IMR-90 (cell line): Measurements from ENCODE around the gene CD274. TPM values are rescaled to one million over a fixed set of nuclear protein-coding genes. Genes with fewer than 3 reads are reported as not detected.
"Not testable (repeated sequence)": the region's sequence is repeated elsewhere in the genome, so short reads cannot be mapped to it uniquely, and the experiment has no call there.

Experiments
- ATAC-seq: fragments of 200-7000 bp; cut with Tn5 transposase; 2 replicates; pipeline ENCODE4 v1.9.1; 2020; ENCODE audit warnings: low read depth, mild to moderate bottlenecking, moderate library complexity
- BruUV-seq: library from RNA; stranded (reverse); fragments of 400-500 nt; replicated peaks from 2 replicates; lab custom pipeline; 2021; lab: Mats Ljungman, UMichigan
- CTCF ChIA-PET: fragments of 300-600 bp; formaldehyde crosslinking; extraction: SDS; loops from one replicate; lab custom pipeline; 2021; ENCODE audit warnings: antibody characterized with exemption; lab: Yijun Ruan, JAX
- POLR2A ChIA-PET: fragments of 300-600 bp; sonication (Branson Sonifier 250); formaldehyde crosslinking; loops from one replicate; lab custom pipeline; 2022; ENCODE audit warnings: antibody characterized with exemption; ENCODE audit not compliant: unreplicated experiment; lab: Charles Lee
- DNase-seq: peaks from one replicate; pipeline ENCODE4 v3.0.0; 2013
- H2AFZ ChIP-seq: replicated peaks from 2 replicates; pipeline ENCODE3; 2013; ENCODE audit warnings: low read length, mild to moderate bottlenecking; ENCODE audit not compliant: poor library complexity
- H2AK5ac ChIP-seq: 2 replicates; pipeline ENCODE4 v1.6.1; 2013; ENCODE audit warnings: low read depth, low read length, inconsistent platforms
- H2AK9ac ChIP-seq: replicated peaks from 2 replicates; pipeline ENCODE3; 2013; ENCODE audit warnings: mild to moderate bottlenecking, low read depth, low read length, moderate library complexity; ENCODE audit not compliant: poor library complexity
- H2BK120ac ChIP-seq: 2 replicates; pipeline ENCODE4 v1.6.1; 2013; ENCODE audit warnings: low read depth, low read length, inconsistent platforms
- H2BK15ac ChIP-seq: 3 replicates; pipeline ENCODE4 v1.6.1; 2013; ENCODE audit warnings: low read depth, low read length, inconsistent platforms
- H2BK20ac ChIP-seq: 2 replicates; pipeline ENCODE4 v1.6.1; 2013; ENCODE audit warnings: low read depth, mild to moderate bottlenecking, inconsistent platforms, low read length, moderate library complexity
- H2BK5ac ChIP-seq: 2 replicates; pipeline ENCODE4 v1.6.1; 2013; ENCODE audit warnings: mild to moderate bottlenecking, low read depth, low read length, inconsistent platforms; ENCODE audit not compliant: poor library complexity, severe bottlenecking
- H3K14ac ChIP-seq: replicated peaks from 2 replicates; pipeline ENCODE4 v1.6.1; 2013; ENCODE audit warnings: low read depth, low read length, inconsistent platforms
- H3K18ac ChIP-seq: 2 replicates; pipeline ENCODE4 v1.6.1; 2013; ENCODE audit warnings: low read depth, low read length, control low read depth
- H3K23ac ChIP-seq: 2 replicates; pipeline ENCODE4 v1.6.1; 2013; ENCODE audit warnings: low read depth, low read length, inconsistent platforms
- H3K27ac ChIP-seq: 2 replicates; pipeline ENCODE4 v1.5.1; 2013; ENCODE audit warnings: mild to moderate bottlenecking, control low read depth, low read length; ENCODE audit not compliant: insufficient read depth
- H3K27me3 ChIP-seq: 2 replicates; pipeline ENCODE4 v1.6.1; 2013; ENCODE audit warnings: low read length; ENCODE audit not compliant: control insufficient read depth, insufficient read depth
- H3K36me3 ChIP-seq: 2 replicates; pipeline ENCODE4 v1.6.1; 2013; ENCODE audit warnings: low read length, mixed read lengths; ENCODE audit not compliant: control insufficient read depth, insufficient read depth
- H3K4ac ChIP-seq: 2 replicates; pipeline ENCODE4 v1.6.1; 2013; ENCODE audit warnings: low read depth, low read length, inconsistent platforms
- H3K4me1 ChIP-seq: 2 replicates; pipeline ENCODE4 v1.6.1; 2013; ENCODE audit warnings: low read length, mixed read lengths; ENCODE audit not compliant: control insufficient read depth, insufficient read depth
- H3K4me2 ChIP-seq: 2 replicates; pipeline ENCODE4 v1.6.1; 2013; ENCODE audit warnings: low read depth, mild to moderate bottlenecking, control low read depth, low read length, moderate library complexity
- H3K4me3 ChIP-seq: 2 replicates; pipeline ENCODE4 v1.5.1; 2013; ENCODE audit warnings: low read depth, mild to moderate bottlenecking, control low read depth, low read length, moderate library complexity; ENCODE audit not compliant: insufficient read depth
- H3K56ac ChIP-seq: 2 replicates; pipeline ENCODE4 v1.6.1; 2013; ENCODE audit warnings: low read length, inconsistent platforms; ENCODE audit not compliant: insufficient read depth; ENCODE audit errors: extremely low read depth
- H3K79me1 ChIP-seq, 2 experiments: 2 replicates each; pipeline ENCODE4 v1.6.1; 2013; ENCODE audit warnings: low read length in 2 of 2, inconsistent platforms in 1 of 2, low read depth in 1 of 2
- H3K9ac ChIP-seq: 2 replicates; pipeline ENCODE4 v1.6.1; 2013; ENCODE audit warnings: low read depth, low read length, control low read depth
- H3K9me1 ChIP-seq: 2 replicates; pipeline ENCODE4 v1.6.1; 2013; ENCODE audit warnings: low read length, inconsistent platforms; ENCODE audit not compliant: insufficient read depth
- H3K9me3 ChIP-seq: 2 replicates; pipeline ENCODE4 v1.6.1; 2013; ENCODE audit warnings: low read length; ENCODE audit not compliant: control insufficient read depth, insufficient read depth
- H4K20me1 ChIP-seq: 2 replicates; pipeline ENCODE4 v1.6.1; 2013; ENCODE audit warnings: low read length, inconsistent platforms; ENCODE audit not compliant: insufficient read depth
- H4K5ac ChIP-seq: 2 replicates; pipeline ENCODE4 v1.6.1; 2013; ENCODE audit warnings: mild to moderate bottlenecking, low read depth, low read length, control low read depth
- H4K8ac ChIP-seq, 2 experiments: 2 replicates each; pipeline ENCODE4 v1.6.1; 2013; ENCODE audit warnings: low read depth in 2 of 2, low read length in 2 of 2, control low read depth in 1 of 2, inconsistent platforms in 1 of 2
- H4K91ac ChIP-seq: 2 replicates; pipeline ENCODE4 v1.6.1; 2013; ENCODE audit warnings: low read depth, low read length, inconsistent platforms; ENCODE audit not compliant: insufficient read depth
- WGBS, 2 experiments: methylation state at CpG; one replicate each; pipeline versions ENCODE4 v1.1.5 to v1.1.7; 2013; ENCODE audit warnings: missing lambda C conversion rate in 2 of 2; ENCODE audit not compliant: insufficient read length in 1 of 2; ENCODE audit errors: extremely low coverage in 2 of 2; 5-methylcytosine and 5-hydroxymethylcytosine counted together
- dilution Hi-C: fragments of 300-500 bp; cut with HindIII; formaldehyde crosslinking; loops from one replicate; pipeline ENCODE4 v1.14.3; 2018; ENCODE audit warnings: low sequenced_read_pairs; ENCODE audit not compliant: unreplicated experiment
- in situ Hi-C: fragments of 300-500 bp; cut with MboI; formaldehyde crosslinking; loops from 3 replicates; pipeline ENCODE4 v1.14.3; 2019; ENCODE audit warnings: low sequenced_read_pairs, inconsistent platforms, mixed read lengths
- intact Hi-C: fragments of 100-400 bp; cut with micrococcal nuclease; formaldehyde crosslinking; loops from 2 replicates; pipeline ENCODE4 v1.10.0; 2022
- polyA plus RNA-seq, 3 experiments: library from polyadenylated mRNA; depleted of rRNA; stranded (reverse); fragments of >200 nt; gene quantifications; 2 replicates each; pipeline ENCODE4 v1.2.3, GENCODE V29; 2012; ENCODE audit warnings: low replicate concordance in 1 of 3
- total RNA-seq: library from RNA; depleted of rRNA; stranded (reverse); fragments of >200 nt; gene quantifications from 2 replicates; pipeline ENCODE4 v1.2.3, GENCODE V29; 2012

The CD274 gene
- total and polyA plus RNA-seq, 2 of the 4 experiments (the other 2 are of a cell fraction): 17.4 to 19.4 TPM

DNA sequence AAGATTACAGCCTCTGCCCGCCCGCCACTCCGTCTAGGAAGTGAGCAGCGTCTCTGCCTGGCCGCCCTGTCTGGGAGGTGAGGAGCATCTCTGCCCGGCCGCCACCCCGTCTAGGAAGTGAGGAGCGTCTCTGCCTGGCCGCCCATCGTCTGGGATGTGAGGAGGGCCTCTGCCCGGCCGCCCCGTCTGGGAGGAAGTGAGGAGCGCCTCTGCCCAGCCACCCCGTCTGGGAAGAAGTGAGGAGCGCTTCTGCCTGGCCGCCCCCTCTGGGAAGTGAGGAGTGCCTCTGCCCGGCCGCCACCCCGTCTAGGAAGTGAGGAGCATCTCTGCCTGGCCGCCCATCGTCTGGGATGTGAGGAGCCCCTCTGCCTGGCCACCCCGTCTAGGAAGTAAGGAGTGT lies 17.5 kb upstream of the CD274 start:
- H3K4me1 ChIP-seq, H2BK15ac ChIP-seq, H4K20me1 ChIP-seq, H4K5ac ChIP-seq, H3K27me3 ChIP-seq, H3K18ac ChIP-seq, POLR2A ChIA-PET, dilution Hi-C loops, H2BK20ac ChIP-seq, H3K4me3 ChIP-seq, H4K91ac ChIP-seq, DNase-seq, H3K9me1 ChIP-seq, H2AK5ac ChIP-seq, H3K27ac ChIP-seq, H2BK5ac ChIP-seq, H3K4ac ChIP-seq, ATAC-seq, H3K4me2 ChIP-seq, H3K36me3 ChIP-seq, H4K8ac ChIP-seq, H2AFZ ChIP-seq, BruUV-seq, H3K9ac ChIP-seq, CTCF ChIA-PET, H3K56ac ChIP-seq, H3K23ac ChIP-seq, H3K14ac ChIP-seq, intact Hi-C loops, H3K9me3 ChIP-seq, H2AK9ac ChIP-seq, H2BK120ac ChIP-seq: not testable (repeated sequence)
- in situ Hi-C loops: loop anchor here (25.0 kb wide), 1 partner anchor 671 kb away; no protein-coding TSS in a partner anchor
- WGBS, 2 experiments: 100% methylated on average over 2 of the region's 24 CpGs; no CpG with 5 or more reads in 1 of the 2 experiments
- peaks cover 0 to 13% of the 10 kb centered on the region in 2 experiments; a peak in 2 of 4 replicates for H3K79me1 ChIP-seq

DNA sequence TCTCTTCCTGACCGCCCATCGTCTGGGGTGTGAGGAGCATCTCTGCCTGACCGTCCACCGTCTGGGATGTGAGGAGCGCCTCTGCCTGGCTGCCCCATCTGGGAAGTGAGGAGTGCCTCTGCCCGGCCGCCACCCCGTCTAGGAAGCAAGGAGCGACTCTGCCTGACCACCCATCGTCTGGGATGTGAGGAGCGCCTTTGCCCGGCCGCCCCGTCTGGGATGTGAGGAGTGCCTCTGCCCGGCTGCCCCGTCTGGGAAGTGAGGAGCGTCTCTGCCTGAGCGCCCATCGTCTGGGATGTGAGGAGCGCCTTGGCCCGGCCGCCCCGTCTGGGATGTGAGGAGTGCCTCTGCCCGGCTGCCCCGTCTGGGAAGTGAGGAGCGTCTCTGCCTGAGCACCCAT lies 17.0 kb upstream of the CD274 start:
- dilution Hi-C loops, ATAC-seq, H2BK15ac ChIP-seq, H3K36me3 ChIP-seq, H4K8ac ChIP-seq, H3K4me2 ChIP-seq, CTCF ChIA-PET, H3K9me1 ChIP-seq, H3K14ac ChIP-seq, H4K20me1 ChIP-seq, H3K18ac ChIP-seq, H3K9ac ChIP-seq, H2BK5ac ChIP-seq, H3K56ac ChIP-seq, H3K9me3 ChIP-seq, POLR2A ChIA-PET, H3K4me3 ChIP-seq, BruUV-seq, H2AFZ ChIP-seq, H3K4ac ChIP-seq, H4K5ac ChIP-seq, H3K23ac ChIP-seq, H3K27ac ChIP-seq, H3K27me3 ChIP-seq, DNase-seq, H2BK120ac ChIP-seq, H3K4me1 ChIP-seq, H2AK5ac ChIP-seq, H2AK9ac ChIP-seq, H2BK20ac ChIP-seq, intact Hi-C loops, H4K91ac ChIP-seq: not testable (repeated sequence)
- WGBS, 2 experiments: 92% methylated on average over 6 of the region's 26 CpGs; no CpG with 5 or more reads in 1 of the 2 experiments
- in situ Hi-C loops: loop anchor here (25.0 kb wide), 1 partner anchor 671 kb away; no protein-coding TSS in a partner anchor
- H3K79me1 ChIP-seq: peaks cover 0 to 16% of the 10 kb centered on the region in 2 experiments; a peak in 3 of 4 replicates
